Sigmoid colon (tissue), 4 donors: Measurements from ENCODE around the gene TMPRSS11F.

ENCODE experiments used
- CTCF ChIP-seq, 4 experiments: fragments of 450-650 bp in 3 of 4; fragments of 200-600 bp in 1 of 4; IDR thresholded peaks; one replicate each; pipeline ENCODE4 v1.5.1; 2016 to 2019; ENCODE audit warnings: antibody characterized with exemption in 4 of 4, mild to moderate bottlenecking in 3 of 4, moderate library complexity in 2 of 4
- EP300 ChIP-seq, 4 donors: sonication (generic); formaldehyde crosslinking; IDR thresholded peaks; one replicate each; pipeline ENCODE4 v1.6.1; 2017; ENCODE audit warnings: antibody characterized with exemption in 4 of 4
- POLR2A ChIP-seq, 2 donors: fragments of 450-650 bp; IDR thresholded peaks; one replicate each; pipeline ENCODE4 v1.6.1; 2016; ENCODE audit warnings: antibody characterized with exemption in 2 of 2, mild to moderate bottlenecking in 2 of 2, moderate library complexity in 2 of 2
- POLR2AphosphoS5 ChIP-seq, 4 donors: sonication (generic); formaldehyde crosslinking; IDR thresholded peaks; one replicate each; pipeline ENCODE4 v1.6.1; 2017; ENCODE audit warnings: antibody characterized with exemption in 4 of 4

- TF ChIP-seq CTCF (IDR thresholded peaks at IDR 0.05) (no peak), POLR2AphosphoS5 (IDR thresholded peaks at IDR 0.05) (no peak), POLR2A (IDR thresholded peaks at IDR 0.05) (no peak), EP300 (IDR thresholded peaks at IDR 0.05) (no peak)
Observed at GRCh38 chr4:68163754-68164153, 34.1 kb upstream of the TMPRSS11F start.
